ENCODE results near the gene CFDP1.
A peak's percentile ranks its signal among the peaks of the same experiment; 100 is the strongest.

The CFDP1 gene

GRCh38 chr16:75354170-75354569 lies 79.1 kb downstream of the CFDP1 start:
- H3K4me3 ChIP-seq (ENCODE audit: low read depth, low read length) = no peak overlapping the region
- POLR2A ChIA-PET = no interaction called here

GRCh38 chr16:75351183-75351582 lies 82.1 kb downstream of the CFDP1 start:
- H3K4me3 ChIP-seq (ENCODE audit: low read depth, low read length) = no peak overlapping the region
- POLR2A ChIA-PET = no interaction called here
- CTCF ChIA-PET = interaction anchor here (0.9 kb wide), 1 partner anchor 85 kb away, joined by 3 read pairs; no protein-coding TSS in a partner anchor
- DNase-seq (ENCODE audit: low read depth, low spot score) = peak; percentile 37
- TF ChIP-seq, protein P1, sequence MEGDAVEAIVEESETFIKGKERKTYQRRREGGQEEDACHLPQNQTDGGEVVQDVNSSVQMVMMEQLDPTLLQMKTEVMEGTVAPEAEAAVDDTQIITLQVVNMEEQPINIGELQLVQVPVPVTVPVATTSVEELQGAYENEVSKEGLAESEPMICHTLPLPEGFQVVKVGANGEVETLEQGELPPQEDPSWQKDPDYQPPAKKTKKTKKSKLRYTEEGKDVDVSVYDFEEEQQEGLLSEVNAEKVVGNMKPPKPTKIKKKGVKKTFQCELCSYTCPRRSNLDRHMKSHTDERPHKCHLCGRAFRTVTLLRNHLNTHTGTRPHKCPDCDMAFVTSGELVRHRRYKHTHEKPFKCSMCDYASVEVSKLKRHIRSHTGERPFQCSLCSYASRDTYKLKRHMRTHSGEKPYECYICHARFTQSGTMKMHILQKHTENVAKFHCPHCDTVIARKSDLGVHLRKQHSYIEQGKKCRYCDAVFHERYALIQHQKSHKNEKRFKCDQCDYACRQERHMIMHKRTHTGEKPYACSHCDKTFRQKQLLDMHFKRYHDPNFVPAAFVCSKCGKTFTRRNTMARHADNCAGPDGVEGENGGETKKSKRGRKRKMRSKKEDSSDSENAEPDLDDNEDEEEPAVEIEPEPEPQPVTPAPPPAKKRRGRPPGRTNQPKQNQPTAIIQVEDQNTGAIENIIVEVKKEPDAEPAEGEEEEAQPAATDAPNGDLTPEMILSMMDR (IDR thresholded peaks at IDR 0.05; ENCODE audit: insufficient read depth, low read length, missing control alignments) = no peak

More at GRCh38 chr16:75354170-75354569, 79.1 kb downstream of the CFDP1 start:
- no peak for DNase-seq (ENCODE audit: low read depth, low spot score)
- TF ChIP-seq, protein P1 (IDR thresholded peaks at IDR 0.05; ENCODE audit: insufficient read depth, low read length, missing control alignments) = no peak
- CTCF ChIA-PET = no interaction called here

DNA sequence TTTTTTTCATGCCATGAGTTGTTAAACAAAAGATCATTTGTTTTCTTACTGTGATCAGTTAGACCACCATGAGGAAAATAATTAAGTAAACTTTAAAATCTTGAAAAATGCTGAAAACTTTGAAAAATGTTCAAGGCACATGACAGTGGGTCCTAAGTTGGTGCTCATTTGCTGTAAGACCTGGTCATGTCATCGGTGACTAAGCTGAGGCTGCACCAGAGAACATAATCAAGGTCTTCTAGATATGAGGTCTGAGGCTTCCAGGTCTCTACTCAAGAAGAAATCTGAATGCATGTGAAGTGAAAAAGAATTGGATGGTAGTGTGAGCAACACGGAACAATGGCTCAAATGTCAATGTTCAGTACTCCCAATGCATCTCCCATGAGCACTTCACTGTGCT lies 87.6 kb downstream of the CFDP1 start:
- H3K4me3 ChIP-seq (ENCODE audit: low read depth, low read length) = no peak overlapping the region
- TF ChIP-seq, protein P1 (IDR thresholded peaks at IDR 0.05; ENCODE audit: insufficient read depth, low read length, missing control alignments) = no peak
- ChIA-PET CTCF (interaction anchor here (0.7 to 1.3 kb wide), 2 partner anchors 8 to 11 kb away, joined by 3 to 5 read pairs; no protein-coding TSS in a partner anchor), POLR2A (no interaction called here)
- no peak for DNase-seq (ENCODE audit: low read depth, low spot score)

DNA sequence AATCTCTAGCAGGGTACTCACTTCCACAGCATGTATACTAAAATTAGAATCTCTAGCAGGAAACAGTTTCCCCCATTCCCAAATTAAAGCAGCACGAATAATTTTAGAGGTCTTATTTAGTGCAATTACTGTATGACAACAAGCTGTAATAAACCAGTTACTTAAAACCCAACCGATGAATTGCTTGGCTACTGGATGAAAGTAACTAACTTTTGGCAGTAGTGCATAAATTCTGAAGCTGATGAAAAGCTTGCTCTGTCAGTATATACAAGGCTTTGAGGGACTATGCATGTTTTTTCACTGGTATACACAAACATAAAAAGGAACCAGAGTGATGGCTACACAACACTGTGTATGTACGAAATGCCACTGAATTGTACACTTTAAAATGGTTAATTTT lies 89.4 kb downstream of the CFDP1 start:
- H3K4me3 ChIP-seq (ENCODE audit: low read depth, low read length) = no peak overlapping the region
- POLR2A ChIA-PET = no interaction called here
- CTCF ChIA-PET = interaction anchor here (1.9 kb wide), 1 partner anchor 145 kb away, joined by 5 read pairs; no protein-coding TSS in a partner anchor
- DNase-seq (ENCODE audit: low read depth, low spot score) = no peak
- TF ChIP-seq, protein P1 (IDR thresholded peaks at IDR 0.05; ENCODE audit: insufficient read depth, low read length, missing control alignments) = no peak

GRCh38 chr16:75343286-75343685 lies 90.0 kb downstream of the CFDP1 start:
- ChIA-PET CTCF (interaction anchor here (0.7 to 1.9 kb wide), 2 partner anchors 14 to 144 kb away, joined by 3 to 5 read pairs; no protein-coding TSS in a partner anchor), POLR2A (no interaction called here)
- no peak overlapping the region for H3K4me3 ChIP-seq (ENCODE audit: low read depth, low read length)
- TF ChIP-seq, protein P1 (IDR thresholded peaks at IDR 0.05; ENCODE audit: insufficient read depth, low read length, missing control alignments) = no peak
- DNase-seq (ENCODE audit: low read depth, low spot score) = no peak

GRCh38 chr16:75342308-75342811 lies 90.9 kb downstream of the CFDP1 start:
- CTCF ChIA-PET = no interaction called here
- POLR2A ChIA-PET = no interaction called here
- H3K4me3 ChIP-seq (ENCODE audit: low read depth, low read length) = no peak overlapping the region
- no peak for DNase-seq (ENCODE audit: low read depth, low spot score)
- TF ChIP-seq, protein P1 (IDR thresholded peaks at IDR 0.05; ENCODE audit: insufficient read depth, low read length, missing control alignments) = no peak

All from AG04449 (cell line).